GM23338 (cell line): ENCODE data around the gene CFH. TPM values are rescaled to one million over a fixed set of nuclear protein-coding genes. Genes with fewer than 3 reads are reported as not detected.

ENCODE experiments used
- ATAC-seq: fragments of 200-7000 bp; cut with Tn5 transposase; 3 replicates; pipeline ENCODE4 v1.9.1; 2020
- DNase-seq: peaks from one replicate; pipeline ENCODE4 v3.0.0-alpha.2; 2015; ENCODE audit warnings: low spot score
- H2AFZ ChIP-seq: fragments of 200-600 bp; sonication (generic); 2 replicates; pipeline ENCODE4 v1.8.0; 2016; ENCODE audit warnings: antibody characterized with exemption, mild to moderate bottlenecking, moderate library complexity
- H3F3A ChIP-seq: fragments of 200-600 bp; sonication (generic); replicated peaks from 2 replicates; pipeline ENCODE4 v1.8.0; 2017; ENCODE audit warnings: antibody characterized with exemption, mixed run types, low read depth
- H3K27ac ChIP-seq: fragments of 200-600 bp; sonication (generic); 2 replicates; pipeline ENCODE4 v1.6.1; 2016; ENCODE audit warnings: low read depth
- H3K27me3 ChIP-seq: fragments of 200-600 bp; sonication (generic); 2 replicates; pipeline ENCODE4 v1.8.0; 2016; ENCODE audit warnings: mild to moderate bottlenecking, mixed run types, moderate library complexity; ENCODE audit not compliant: insufficient read depth
- H3K36me3 ChIP-seq: fragments of 200-600 bp; sonication (generic); 2 replicates; pipeline ENCODE4 v1.8.0; 2016; ENCODE audit warnings: mild to moderate bottlenecking; ENCODE audit not compliant: insufficient read depth
- H3K4me1 ChIP-seq: fragments of 200-600 bp; sonication (generic); 2 replicates; pipeline ENCODE4 v1.8.0; 2016; ENCODE audit warnings: mild to moderate bottlenecking, moderate library complexity; ENCODE audit not compliant: insufficient read depth
- H3K4me2 ChIP-seq: fragments of 200-600 bp; sonication (generic); 2 replicates; pipeline ENCODE4 v1.7.1; 2017; ENCODE audit warnings: mixed run types
- H3K4me3 ChIP-seq: fragments of 200-600 bp; sonication (generic); 2 replicates; pipeline ENCODE4 v1.6.1; 2016; ENCODE audit warnings: mixed run types
- H3K79me2 ChIP-seq: fragments of 200-600 bp; sonication (generic); replicated peaks from 2 replicates; pipeline ENCODE4 v1.8.0; 2017; ENCODE audit warnings: mild to moderate bottlenecking; ENCODE audit not compliant: insufficient read depth
- H3K9me2 ChIP-seq: fragments of 200-600 bp; sonication (generic); 2 replicates; pipeline ENCODE4 v1.8.0; 2017; ENCODE audit not compliant: insufficient read depth
- H4K20me1 ChIP-seq: fragments of 200-600 bp; sonication (generic); replicated peaks from 2 replicates; pipeline ENCODE4 v1.8.0; 2017; ENCODE audit warnings: mild to moderate bottlenecking; ENCODE audit not compliant: insufficient read depth
- H3K27ac Mint-ChIP-seq: 2 replicates; pipeline ENCODE4 v1.8.0; 2020; ENCODE audit warnings: inconsistent platforms, mild to moderate bottlenecking, moderate library complexity, mixed read lengths
- H3K27me3 Mint-ChIP-seq: 3 replicates; pipeline ENCODE4 v1.8.0; 2022; ENCODE audit warnings: low read depth, mild to moderate bottlenecking, moderate library complexity, mixed read lengths, inconsistent platforms; ENCODE audit not compliant: insufficient read depth, poor library complexity
- H3K36me3 Mint-ChIP-seq: 3 replicates; pipeline ENCODE4 v1.8.0; 2021; ENCODE audit warnings: low read depth, mild to moderate bottlenecking, inconsistent platforms, moderate library complexity, mixed read lengths
- H3K4me1 Mint-ChIP-seq: 3 replicates; pipeline ENCODE4 v1.8.0; 2020; ENCODE audit warnings: mild to moderate bottlenecking, inconsistent platforms, mixed read lengths
- H3K4me3 Mint-ChIP-seq: 3 replicates; pipeline ENCODE4 v1.8.0; 2021; ENCODE audit warnings: moderate library complexity, mild to moderate bottlenecking, inconsistent platforms, mixed read lengths
- H3K9me3 Mint-ChIP-seq: 3 replicates; pipeline ENCODE4 v1.8.0; 2020; ENCODE audit warnings: moderate library complexity, mild to moderate bottlenecking, inconsistent platforms, mixed read lengths
- CREB1 ChIP-seq: fragments of 250-450 bp; sonication (Bioruptor Pico); IDR thresholded peaks from 2 replicates; pipeline ENCODE4 v1.5.0; 2020; ENCODE audit warnings: low read depth, mild to moderate bottlenecking, moderate library complexity
- EZH2 ChIP-seq: fragments of 200-600 bp; sonication (generic); IDR thresholded peaks from one replicate; pipeline ENCODE4 v1.8.0; 2017; ENCODE audit warnings: antibody characterized with exemption, mild to moderate bottlenecking, low read depth; ENCODE audit not compliant: unreplicated experiment
- JUNB ChIP-seq: IDR thresholded peaks from one replicate; pipeline ENCODE4 v1.6.1; 2016; ENCODE audit warnings: antibody characterized with exemption; ENCODE audit not compliant: unreplicated experiment
- POLR2AphosphoS5 ChIP-seq: IDR thresholded peaks from 2 replicates; pipeline ENCODE4 v1.6.1; 2016; ENCODE audit warnings: antibody characterized with exemption, low read depth
- STAT1 ChIP-seq: IDR thresholded peaks from one replicate; pipeline ENCODE4 v1.6.1; 2016; ENCODE audit warnings: antibody characterized with exemption; ENCODE audit not compliant: unreplicated experiment
- ZNF114 ChIP-seq: fragments of 250-450 bp; sonication (Bioruptor Pico); IDR thresholded peaks from 2 replicates; pipeline ENCODE4 v1.5.0; 2020; ENCODE audit warnings: mild to moderate bottlenecking, moderate library complexity
- polyA plus RNA-seq: library from polyadenylated mRNA; unstranded; fragments of >200 nt; fragmentation: Nextera tagmentation; extraction: Ambion mirVana; gene quantifications from 2 replicates; pipeline ENCODE4 v1.2.1, GENCODE V29; 2016
- total RNA-seq: library from RNA; depleted of rRNA; stranded (reverse); fragments of >200 nt; shearing (Covaris generic); gene quantifications from 2 replicates; pipeline ENCODE4 v1.2.3, GENCODE V29; 2014
- TF ChIP-seq, protein P1 (sequence below): IDR thresholded peaks from 2 replicates; pipeline ENCODE4 v1.6.1; 2016; ENCODE audit warnings: antibody characterized with exemption
- TF ChIP-seq, protein P2 (sequence below): IDR thresholded peaks from one replicate; pipeline ENCODE4 v1.6.1; 2018; ENCODE audit warnings: antibody characterized with exemption; ENCODE audit not compliant: unreplicated experiment
- TF ChIP-seq, protein P3 (sequence below): fragments of 250-450 bp; sonication (Bioruptor Pico); IDR thresholded peaks from 2 replicates; pipeline ENCODE4 v1.5.0; 2020; ENCODE audit warnings: mild to moderate bottlenecking, moderate library complexity

The CFH gene
- total and polyA plus RNA-seq, 2 experiments from 2014 or later = not detected

DNA sequence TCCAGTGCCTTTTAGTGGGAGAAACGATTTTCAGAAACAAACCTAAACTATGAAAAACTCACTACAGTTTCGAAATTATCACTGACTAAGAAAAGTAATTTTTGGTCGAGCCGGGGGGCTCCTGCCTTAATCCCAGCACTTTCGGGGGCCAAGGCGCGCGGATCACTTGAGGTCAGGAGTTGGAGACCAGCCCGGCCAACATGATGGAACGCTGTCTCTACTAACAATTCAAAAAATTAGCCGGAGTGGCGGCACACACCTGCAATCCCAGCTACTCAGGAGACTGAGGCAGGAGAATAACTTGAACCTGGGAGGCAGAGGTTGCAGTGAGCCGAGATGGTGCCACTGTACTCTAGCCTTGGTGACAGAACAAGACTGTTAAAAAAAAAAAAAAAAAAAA, 125.8 kb downstream of the CFH start:
- Histone ChIP-seq H3F3A (no peaks in the 10 kb centered on the region), H2AFZ (no peak overlapping the region; the same call in 1 of the 2 replicates), H3K27ac (no peak overlapping the region), H4K20me1 (no peaks in the 10 kb centered on the region), H3K36me3 (no peaks in the 10 kb centered on the region), H3K79me2 (no peaks in the 10 kb centered on the region), H3K4me2 (no peak overlapping the region), H3K9me2 (no peaks in the 10 kb centered on the region), H3K4me3 (no peak overlapping the region), H3K27me3 (no peaks in the 10 kb centered on the region), H3K4me1 (no peaks in the 10 kb centered on the region)
- H3K9me3 Mint-ChIP-seq = 0 out of 3 replicates have a peak, but pooled peaks cover 1% of the 10 kb centered on the region
- no peak for TF ChIP-seq POLR2AphosphoS5
- no peak for TF ChIP-seq CREB1
- no peak for TF ChIP-seq STAT1
- TF ChIP-seq, protein P1, sequence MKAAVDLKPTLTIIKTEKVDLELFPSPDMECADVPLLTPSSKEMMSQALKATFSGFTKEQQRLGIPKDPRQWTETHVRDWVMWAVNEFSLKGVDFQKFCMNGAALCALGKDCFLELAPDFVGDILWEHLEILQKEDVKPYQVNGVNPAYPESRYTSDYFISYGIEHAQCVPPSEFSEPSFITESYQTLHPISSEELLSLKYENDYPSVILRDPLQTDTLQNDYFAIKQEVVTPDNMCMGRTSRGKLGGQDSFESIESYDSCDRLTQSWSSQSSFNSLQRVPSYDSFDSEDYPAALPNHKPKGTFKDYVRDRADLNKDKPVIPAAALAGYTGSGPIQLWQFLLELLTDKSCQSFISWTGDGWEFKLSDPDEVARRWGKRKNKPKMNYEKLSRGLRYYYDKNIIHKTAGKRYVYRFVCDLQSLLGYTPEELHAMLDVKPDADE = no peak
- no peak for TF ChIP-seq ZNF114 (CRISPR knock-in tag)
- TF ChIP-seq, protein P2, sequence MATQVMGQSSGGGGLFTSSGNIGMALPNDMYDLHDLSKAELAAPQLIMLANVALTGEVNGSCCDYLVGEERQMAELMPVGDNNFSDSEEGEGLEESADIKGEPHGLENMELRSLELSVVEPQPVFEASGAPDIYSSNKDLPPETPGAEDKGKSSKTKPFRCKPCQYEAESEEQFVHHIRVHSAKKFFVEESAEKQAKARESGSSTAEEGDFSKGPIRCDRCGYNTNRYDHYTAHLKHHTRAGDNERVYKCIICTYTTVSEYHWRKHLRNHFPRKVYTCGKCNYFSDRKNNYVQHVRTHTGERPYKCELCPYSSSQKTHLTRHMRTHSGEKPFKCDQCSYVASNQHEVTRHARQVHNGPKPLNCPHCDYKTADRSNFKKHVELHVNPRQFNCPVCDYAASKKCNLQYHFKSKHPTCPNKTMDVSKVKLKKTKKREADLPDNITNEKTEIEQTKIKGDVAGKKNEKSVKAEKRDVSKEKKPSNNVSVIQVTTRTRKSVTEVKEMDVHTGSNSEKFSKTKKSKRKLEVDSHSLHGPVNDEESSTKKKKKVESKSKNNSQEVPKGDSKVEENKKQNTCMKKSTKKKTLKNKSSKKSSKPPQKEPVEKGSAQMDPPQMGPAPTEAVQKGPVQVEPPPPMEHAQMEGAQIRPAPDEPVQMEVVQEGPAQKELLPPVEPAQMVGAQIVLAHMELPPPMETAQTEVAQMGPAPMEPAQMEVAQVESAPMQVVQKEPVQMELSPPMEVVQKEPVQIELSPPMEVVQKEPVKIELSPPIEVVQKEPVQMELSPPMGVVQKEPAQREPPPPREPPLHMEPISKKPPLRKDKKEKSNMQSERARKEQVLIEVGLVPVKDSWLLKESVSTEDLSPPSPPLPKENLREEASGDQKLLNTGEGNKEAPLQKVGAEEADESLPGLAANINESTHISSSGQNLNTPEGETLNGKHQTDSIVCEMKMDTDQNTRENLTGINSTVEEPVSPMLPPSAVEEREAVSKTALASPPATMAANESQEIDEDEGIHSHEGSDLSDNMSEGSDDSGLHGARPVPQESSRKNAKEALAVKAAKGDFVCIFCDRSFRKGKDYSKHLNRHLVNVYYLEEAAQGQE = no peak
- TF ChIP-seq, protein P3, sequence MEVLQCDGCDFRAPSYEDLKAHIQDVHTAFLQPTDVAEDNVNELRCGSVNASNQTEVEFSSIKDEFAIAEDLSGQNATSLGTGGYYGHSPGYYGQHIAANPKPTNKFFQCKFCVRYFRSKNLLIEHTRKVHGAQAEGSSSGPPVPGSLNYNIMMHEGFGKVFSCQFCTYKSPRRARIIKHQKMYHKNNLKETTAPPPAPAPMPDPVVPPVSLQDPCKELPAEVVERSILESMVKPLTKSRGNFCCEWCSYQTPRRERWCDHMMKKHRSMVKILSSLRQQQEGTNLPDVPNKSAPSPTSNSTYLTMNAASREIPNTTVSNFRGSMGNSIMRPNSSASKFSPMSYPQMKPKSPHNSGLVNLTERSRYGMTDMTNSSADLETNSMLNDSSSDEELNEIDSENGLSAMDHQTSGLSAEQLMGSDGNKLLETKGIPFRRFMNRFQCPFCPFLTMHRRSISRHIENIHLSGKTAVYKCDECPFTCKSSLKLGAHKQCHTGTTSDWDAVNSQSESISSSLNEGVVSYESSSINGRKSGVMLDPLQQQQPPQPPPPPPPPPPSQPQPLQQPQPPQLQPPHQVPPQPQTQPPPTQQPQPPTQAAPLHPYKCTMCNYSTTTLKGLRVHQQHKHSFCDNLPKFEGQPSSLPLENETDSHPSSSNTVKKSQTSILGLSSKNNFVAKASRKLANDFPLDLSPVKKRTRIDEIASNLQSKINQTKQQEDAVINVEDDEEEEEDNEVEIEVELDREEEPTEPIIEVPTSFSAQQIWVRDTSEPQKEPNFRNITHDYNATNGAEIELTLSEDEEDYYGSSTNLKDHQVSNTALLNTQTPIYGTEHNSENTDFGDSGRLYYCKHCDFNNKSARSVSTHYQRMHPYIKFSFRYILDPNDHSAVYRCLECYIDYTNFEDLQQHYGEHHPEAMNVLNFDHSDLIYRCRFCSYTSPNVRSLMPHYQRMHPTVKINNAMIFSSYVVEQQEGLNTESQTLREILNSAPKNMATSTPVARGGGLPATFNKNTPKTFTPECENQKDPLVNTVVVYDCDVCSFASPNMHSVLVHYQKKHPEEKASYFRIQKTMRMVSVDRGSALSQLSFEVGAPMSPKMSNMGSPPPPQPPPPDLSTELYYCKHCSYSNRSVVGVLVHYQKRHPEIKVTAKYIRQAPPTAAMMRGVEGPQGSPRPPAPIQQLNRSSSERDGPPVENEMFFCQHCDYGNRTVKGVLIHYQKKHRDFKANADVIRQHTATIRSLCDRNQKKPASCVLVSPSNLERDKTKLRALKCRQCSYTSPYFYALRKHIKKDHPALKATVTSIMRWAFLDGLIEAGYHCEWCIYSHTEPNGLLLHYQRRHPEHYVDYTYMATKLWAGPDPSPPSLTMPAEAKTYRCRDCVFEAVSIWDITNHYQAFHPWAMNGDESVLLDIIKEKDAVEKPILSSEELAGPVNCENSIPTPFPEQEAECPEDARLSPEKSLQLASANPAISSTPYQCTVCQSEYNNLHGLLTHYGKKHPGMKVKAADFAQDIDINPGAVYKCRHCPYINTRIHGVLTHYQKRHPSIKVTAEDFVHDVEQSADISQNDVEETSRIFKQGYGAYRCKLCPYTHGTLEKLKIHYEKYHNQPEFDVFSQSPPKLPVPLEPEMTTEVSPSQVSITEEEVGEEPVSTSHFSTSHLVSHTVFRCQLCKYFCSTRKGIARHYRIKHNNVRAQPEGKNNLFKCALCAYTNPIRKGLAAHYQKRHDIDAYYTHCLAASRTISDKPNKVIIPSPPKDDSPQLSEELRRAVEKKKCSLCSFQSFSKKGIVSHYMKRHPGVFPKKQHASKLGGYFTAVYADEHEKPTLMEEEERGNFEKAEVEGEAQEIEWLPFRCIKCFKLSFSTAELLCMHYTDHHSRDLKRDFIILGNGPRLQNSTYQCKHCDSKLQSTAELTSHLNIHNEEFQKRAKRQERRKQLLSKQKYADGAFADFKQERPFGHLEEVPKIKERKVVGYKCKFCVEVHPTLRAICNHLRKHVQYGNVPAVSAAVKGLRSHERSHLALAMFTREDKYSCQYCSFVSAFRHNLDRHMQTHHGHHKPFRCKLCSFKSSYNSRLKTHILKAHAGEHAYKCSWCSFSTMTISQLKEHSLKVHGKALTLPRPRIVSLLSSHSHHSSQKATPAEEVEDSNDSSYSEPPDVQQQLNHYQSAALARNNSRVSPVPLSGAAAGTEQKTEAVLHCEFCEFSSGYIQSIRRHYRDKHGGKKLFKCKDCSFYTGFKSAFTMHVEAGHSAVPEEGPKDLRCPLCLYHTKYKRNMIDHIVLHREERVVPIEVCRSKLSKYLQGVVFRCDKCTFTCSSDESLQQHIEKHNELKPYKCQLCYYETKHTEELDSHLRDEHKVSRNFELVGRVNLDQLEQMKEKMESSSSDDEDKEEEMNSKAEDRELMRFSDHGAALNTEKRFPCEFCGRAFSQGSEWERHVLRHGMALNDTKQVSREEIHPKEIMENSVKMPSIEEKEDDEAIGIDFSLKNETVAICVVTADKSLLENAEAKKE = no peak
- no peak for TF ChIP-seq JUNB
- TF ChIP-seq EZH2 = no peak
- ATAC-seq = no peak
- no peak overlapping the region for H3K27ac Mint-ChIP-seq
- H3K4me1 Mint-ChIP-seq = no peaks in the 10 kb centered on the region
- H3K4me3 Mint-ChIP-seq = no peak overlapping the region
- no peaks in the 10 kb centered on the region for H3K36me3 Mint-ChIP-seq
- no peak for DNase-seq
- H3K27me3 Mint-ChIP-seq = no peaks in the 10 kb centered on the region
